ENCODE measurements around the gene PPM1J.
"Not testable (repeated sequence)": the region's sequence is repeated elsewhere in the genome, so short reads cannot be mapped to it uniquely, and the experiment has no call there.

PPM1J gene, protein sequence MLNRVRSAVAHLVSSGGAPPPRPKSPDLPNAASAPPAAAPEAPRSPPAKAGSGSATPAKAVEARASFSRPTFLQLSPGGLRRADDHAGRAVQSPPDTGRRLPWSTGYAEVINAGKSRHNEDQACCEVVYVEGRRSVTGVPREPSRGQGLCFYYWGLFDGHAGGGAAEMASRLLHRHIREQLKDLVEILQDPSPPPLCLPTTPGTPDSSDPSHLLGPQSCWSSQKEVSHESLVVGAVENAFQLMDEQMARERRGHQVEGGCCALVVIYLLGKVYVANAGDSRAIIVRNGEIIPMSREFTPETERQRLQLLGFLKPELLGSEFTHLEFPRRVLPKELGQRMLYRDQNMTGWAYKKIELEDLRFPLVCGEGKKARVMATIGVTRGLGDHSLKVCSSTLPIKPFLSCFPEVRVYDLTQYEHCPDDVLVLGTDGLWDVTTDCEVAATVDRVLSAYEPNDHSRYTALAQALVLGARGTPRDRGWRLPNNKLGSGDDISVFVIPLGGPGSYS

DNA sequence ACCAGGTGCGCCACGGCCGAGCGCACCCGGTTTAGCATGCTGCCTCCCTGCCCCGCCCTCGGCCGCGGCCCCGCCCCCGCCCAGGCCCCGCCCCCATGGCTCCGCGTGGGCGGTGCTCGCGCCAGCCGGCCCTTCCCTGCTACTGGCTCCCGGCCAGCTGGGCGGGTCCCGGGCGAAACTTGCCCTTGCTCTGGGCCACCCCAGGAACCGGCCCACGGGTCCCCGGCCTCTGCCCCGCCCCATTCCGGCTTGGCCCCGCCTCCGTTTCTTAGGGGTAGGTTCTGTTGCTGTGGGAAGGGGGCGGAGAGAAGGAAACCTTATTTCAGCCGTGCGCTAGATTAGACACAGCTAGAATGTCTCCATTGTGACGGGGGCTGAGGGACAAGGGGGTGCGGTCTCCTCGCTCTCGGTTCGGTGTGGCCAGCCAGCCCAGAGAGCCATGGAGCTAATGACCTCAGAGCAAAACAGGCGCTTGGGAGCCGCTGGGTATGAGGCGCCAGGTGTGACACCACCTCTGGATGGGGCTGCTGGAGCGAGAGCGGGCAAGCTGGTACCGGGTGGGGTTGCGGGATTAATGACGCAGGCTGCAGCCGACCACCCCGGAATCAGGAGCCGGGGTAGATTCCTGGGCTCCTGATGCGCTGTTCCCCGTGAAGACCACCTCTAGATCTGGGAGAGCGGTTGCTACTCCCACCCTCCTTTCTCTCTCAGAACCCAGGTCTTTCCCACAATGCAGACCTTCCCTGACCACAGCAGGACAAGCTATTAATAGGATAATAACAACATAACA, at the start of gene PPM1J:
TSS of gene PPM1J (minus strand) at position 69 of the 790 bp plus-strand sequence. CDS start at position 38, 31 bp downstream.
- peak; percentile 70 for DNase-seq (ENCODE audit: low read depth)
- H3K4me3 ChIP-seq (ENCODE audit: low read depth, low read length), result peak within 1 kb of the TSS; percentile 71

DNA sequence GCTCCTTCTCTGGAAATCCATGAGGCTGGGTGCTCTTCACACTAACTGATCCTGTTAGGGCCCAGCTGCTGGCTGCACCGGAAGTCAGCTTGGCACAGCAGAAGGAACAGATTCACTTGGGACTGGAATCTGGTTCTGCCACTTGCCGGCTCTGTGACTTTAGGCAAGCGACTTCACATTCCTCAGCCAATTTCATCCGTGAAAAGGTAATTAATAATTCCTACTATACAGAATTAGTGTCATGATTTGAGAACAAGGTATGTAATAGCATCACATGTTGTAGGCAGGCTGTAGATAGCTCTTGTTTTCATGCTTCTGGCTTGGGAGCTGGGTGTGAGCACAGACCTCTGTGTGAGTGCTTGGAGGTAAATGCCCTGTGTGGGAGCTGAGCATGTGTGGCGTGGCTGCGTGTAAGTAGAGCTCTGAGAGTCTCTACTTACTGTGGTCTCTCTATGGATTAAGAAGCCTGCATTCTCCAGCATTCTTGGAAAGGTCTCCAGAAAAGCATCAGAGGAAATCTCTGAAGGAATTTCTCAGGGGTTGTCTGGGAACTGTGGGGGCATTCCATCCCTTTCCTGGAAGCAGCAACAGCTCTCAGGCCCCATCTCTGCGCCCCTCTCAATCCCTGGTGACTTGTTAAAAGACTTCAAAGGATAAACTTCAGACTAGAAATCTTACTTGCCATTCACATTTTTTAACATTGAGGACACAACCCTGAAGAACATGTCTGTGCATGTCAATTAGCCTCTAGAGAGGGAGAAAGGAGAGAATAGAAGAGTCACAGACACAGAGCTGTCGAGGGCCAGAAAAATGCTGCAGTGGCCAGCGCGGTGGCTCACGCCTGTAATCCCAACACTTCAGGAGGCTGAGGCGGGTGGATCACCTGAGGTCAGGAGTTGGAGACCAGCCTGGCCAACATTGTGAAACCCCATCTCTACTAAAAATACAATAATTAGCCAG, 47.7 kb upstream of the PPM1J start:
- peak; percentile 73 for DNase-seq (ENCODE audit: low read depth)
- H3K4me3 ChIP-seq (ENCODE audit: low read depth, low read length), result no peak overlapping the region

DNA sequence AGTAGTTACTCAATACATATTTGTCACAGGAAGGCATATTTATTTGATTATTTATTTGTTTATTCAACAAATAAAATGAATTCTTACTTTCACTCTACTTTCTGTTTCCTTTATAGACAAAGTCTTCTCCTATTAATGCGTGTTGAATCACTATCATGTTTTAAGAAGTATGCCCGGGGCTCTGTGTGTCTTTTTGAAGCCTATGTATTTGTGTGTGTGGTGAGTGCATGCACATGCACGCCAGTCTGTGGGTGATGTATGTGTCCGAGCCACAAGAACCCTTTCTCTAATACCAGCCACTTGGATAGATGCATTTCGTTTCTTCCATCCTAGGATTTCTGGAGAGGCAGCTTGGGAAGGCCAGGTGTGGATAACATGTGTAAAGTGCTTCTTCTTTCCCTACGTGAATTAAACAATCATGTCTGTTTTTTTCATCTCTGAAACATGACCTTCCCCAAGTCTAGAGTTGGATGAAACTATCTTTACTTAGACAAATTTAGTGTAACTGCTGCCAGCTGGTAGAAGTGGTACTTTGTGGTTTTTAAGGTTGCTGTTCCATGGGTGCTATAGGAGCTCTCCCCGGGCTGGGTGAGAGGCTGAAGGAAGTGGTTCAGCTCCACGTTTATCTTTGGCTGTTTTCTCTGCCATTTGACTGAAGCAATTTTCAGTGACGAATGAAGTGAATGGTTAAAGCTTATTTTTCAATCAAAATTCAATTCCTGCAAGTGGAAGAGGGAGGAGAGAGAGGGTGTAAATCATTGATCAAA, 46.8 kb upstream of the PPM1J start:
- DNase-seq (ENCODE audit: low read depth), result no peak
- H3K4me3 ChIP-seq (ENCODE audit: low read depth, low read length), result no peak overlapping the region

DNA sequence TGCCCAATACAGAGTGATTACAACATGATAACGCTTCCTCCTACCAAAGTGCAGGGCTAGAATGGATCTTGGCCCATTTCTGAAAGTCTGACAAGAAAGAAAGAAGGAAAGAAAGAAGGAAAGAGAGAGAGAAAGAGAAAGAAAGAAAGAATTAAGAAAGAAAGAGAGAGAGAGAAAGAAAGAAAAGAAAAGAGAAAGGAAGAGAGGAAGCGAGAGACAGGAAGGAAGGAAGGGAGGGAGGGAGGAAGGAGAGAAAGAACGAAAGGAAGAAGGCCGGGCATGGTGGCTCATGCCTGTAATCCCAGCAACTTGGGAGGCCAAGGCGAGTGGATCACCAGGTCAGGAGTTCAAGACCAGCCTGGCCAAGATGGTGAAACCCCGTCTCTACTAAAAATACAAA, 44.1 kb upstream of the PPM1J start:
- no peak for DNase-seq (ENCODE audit: low read depth)
- no peak overlapping the region for H3K4me3 ChIP-seq (ENCODE audit: low read depth, low read length)

DNA sequence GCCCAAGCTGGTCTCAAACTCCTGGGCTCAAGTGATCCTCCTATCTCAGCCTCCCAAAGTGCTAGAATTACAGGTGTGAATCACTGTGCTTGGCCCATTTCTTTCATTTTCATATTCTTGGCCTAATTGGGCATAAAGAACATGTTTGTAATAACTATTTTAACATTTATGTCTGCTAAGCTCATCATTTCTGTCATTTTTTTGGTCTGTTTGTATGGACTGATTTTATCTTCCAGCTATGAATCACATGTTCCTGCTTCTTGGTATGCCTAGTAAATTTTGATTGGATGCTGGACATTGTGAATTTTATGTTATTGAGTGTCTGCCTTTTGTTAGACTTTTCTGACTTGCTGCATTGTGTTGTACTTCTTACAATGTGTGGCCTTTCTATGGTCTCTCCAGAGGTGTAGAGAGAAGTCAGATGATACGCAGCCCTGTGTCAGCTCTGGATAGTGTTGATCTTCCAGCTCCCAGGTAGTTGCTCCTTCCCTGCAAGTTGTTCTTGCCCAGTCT, 39.0 kb upstream of the PPM1J start:
- DNase-seq (ENCODE audit: low read depth), result no peak
- H3K4me3 ChIP-seq (ENCODE audit: low read depth, low read length), result no peak overlapping the region

DNA sequence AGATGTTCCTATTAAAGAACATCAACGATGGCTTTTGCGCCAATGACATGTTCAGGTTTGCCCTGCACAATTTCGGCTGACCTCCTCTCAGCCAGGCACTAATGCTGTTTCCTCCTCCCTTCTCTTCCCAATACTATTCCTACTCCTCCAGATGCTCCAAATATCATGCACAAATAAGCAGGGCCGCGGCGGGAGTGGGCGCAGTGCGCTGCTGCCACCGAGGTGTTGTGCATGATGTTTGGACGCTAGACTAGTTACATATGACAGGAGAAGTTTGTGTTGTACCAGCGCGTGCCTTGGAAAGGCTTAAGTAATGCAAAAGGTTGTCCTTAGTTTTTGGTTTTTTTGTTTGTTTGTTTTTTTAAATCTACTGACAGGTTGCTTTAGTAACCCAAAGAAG, 33.3 kb upstream of the PPM1J start:
- no peak for DNase-seq (ENCODE audit: low read depth)
- H3K4me3 ChIP-seq (ENCODE audit: low read depth, low read length), result no peak overlapping the region

DNA sequence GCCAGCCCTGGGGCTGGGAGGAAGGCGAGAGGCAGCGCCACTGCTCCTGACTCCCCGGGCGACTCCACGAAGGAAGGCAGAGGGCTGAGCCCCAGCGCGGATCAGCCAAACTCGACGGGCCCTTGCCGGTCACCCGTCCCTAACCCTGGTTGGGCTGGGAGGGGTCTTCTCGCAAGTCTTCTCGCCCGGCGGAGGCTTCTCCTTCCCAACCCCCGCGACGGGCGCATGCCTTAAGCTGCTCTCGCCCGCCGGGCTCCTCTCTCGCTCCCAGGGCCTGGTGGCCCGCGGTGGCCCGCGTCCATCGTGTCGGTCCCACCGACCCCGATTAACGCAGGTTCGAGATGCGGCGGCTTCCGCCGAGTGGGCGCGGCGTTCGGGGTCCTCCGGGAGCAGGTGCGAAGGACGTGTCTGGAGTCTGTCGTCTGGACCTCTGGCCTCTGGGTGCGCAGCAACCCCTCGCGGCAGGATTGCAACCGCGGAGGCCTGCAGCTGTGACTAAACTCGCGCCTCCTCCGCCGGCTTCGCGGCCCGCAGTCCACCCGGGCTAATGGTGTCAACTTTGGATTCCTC, 29.0 kb upstream of the PPM1J start:
- no peak for DNase-seq (ENCODE audit: low read depth)
- H3K4me3 ChIP-seq (ENCODE audit: low read depth, low read length), result peak overlapping the region; percentile 44

DNA sequence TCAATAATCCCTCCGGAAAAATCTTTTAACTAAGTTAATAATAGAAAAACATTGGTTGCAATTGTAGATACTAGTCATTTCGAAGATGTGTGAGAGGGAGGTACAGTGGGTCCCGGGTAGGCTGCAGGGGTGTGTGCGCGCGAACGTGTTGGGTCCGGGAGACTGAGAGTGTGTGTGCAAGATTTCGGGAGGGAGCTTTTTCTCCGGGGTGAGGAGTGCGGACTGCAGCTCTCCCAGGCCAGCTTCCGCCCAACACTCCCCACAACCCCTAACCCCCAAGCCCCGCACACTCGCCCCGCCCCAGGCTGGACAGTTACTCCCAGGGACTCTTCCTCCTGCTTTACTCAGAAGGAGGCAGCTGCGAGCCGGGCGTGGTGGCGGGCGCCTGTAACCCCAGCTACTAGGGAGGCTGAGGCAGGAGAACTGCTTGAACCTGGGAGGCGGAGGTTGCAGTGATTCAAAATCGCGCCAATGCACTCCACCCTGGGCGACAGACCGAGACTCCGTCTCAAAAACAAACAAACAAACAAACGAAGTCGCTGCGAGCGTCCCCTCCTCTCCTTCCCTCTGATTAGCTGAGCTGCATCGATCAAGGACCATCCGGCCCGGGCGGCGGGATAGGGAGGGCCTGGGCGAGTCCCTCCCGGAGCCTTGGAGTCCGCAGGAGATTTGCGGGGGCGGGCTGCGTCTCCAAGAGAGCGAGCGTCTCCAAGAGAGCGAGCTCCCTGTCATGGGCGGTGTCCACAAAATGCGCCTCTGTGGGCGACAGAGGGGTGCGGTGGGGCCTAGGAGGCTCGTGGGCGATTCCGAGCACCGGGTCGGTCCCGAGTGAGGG, 28.3 kb upstream of the PPM1J start:
- peak overlapping the region; percentile 44 for H3K4me3 ChIP-seq (ENCODE audit: low read depth, low read length)
- no peak for DNase-seq (ENCODE audit: low read depth)

DNA sequence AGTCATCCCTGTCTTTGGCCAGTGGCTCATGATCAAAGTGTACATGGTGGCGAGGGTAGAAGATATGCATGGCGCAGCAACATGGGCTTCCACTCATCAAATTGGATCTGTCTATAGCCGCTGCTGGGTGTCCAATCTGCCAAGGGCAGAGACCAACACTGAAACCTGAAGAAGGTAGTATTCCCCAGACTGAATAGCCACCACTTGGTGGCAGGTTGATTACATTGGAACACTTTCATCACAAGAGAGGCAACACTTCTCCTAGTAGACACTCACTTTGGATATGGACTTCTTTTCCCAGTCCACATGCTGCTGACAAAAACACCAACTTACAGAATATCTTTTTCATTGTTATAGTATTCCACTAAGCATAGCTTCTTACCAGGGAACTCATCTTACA, 22.4 kb upstream of the PPM1J start:
- DNase-seq (ENCODE audit: low read depth), result no peak
- no peak overlapping the region for H3K4me3 ChIP-seq (ENCODE audit: low read depth, low read length)

DNA sequence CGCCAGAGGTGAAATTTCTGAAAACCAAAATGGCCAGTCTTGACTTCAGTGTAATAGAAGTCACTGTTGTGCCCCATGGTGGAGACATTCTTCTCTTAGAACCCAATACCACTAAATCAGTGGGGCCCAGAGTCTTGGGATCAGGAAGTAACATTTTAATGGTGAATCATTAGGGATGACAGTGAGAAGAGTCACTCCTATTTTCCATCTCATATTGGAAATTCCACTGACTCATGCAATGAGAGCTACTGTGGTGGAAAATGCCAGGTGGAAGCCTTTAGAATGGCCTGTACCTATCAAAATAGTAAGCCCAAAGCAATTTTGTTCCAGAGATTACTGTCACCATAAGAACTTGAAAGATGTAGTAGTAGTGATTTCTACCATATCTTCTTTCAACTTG, 20.6 kb upstream of the PPM1J start:
- no peak overlapping the region for H3K4me3 ChIP-seq (ENCODE audit: low read depth, low read length)
- DNase-seq (ENCODE audit: low read depth), result peak; percentile 44

DNA sequence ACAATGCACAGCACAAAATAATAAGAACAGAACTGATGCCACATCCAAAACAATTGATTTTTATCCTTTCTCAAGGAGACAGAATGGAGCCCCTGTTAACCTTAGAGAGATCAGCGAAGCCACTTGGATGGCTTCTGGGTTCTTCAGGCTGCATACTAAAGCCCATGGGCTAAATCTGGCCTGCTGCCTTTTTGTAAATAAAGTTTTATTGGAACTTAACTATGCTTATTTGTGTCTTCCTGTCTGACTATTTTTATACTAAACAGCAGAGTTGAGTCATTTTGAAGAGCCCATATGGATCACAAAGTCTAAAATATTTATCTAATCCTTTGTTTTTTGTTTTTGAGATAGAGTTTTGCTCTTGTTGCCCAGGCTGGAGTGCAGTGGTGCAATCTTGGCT, 16.3 kb upstream of the PPM1J start:
- H3K4me3 ChIP-seq (ENCODE audit: low read depth, low read length), result no peak overlapping the region
- no peak for DNase-seq (ENCODE audit: low read depth)

DNA sequence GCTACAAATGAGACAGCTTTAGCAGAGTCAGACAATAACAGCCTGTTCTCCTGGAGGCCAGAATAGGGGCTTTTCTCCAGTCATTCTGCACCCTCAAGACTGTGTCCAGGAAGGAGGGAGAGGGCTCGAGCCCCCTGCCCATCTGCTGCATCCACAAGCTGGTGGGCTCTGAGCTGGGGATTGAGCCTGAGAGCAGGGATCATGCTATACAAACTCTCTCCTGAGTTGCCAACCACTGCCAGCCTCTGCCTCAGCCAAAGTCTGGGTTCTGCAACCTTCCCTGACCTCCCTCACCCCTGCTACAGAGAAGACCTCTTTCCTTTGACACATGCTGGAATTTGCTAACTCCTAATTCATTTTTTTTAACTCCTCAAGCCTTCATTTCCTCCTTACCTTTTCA, 14.8 kb upstream of the PPM1J start:
- DNase-seq (ENCODE audit: low read depth), result no peak
- no peak overlapping the region for H3K4me3 ChIP-seq (ENCODE audit: low read depth, low read length)

DNA sequence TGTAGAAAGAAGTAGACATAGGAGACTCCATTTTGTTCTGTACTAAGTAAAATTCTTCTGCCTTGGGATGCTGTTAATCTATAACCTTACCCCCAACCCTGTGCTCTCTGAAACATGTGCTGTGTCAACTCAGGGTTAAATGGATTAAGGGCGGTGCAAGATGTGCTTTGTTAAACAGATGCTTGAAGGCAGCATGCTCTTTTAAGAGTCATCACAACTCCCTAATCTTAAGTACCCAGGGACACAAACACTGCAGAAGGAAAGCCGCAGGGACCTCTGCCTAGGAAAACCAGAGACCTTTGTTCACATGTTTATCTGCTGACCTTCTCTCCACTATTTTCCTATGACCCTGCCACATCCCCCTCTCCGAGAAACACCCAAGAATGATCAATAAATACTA, 13.9 kb upstream of the PPM1J start:
- not testable (repeated sequence) for DNase-seq (ENCODE audit: low read depth)

DNA sequence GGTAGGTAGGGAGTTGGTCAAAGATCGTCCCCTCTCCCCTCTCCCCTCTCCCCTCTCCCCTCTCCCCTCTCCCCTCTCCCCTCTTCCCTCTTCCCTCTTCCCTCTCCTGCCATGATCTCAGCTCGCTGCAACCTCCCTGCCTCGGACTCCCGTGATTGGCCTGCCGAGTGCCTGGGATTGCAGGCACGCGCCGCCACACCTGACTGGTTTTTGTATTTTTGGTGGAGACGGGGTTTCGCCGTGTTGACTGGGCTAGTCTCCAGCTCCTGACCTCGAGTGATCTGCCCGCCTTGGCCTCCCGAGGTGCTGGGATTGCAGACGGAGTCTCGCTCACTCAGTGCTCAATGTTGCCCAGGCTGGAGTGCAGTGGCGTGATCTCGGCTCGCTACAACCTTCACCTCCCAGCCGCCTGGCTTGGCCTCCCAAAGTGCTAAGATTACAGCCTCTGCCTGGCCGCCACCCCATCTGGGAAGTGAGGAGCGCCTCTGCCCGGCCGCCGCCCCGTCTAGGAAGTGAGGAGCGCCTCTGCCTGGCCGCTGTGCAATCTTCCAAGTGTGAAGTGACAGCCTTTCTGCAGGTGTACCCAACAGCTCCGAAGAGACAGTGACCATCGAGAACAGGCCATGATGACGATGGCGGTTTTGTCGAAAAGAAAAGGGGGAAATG, 13.3 kb upstream of the PPM1J start:
- DNase-seq (ENCODE audit: low read depth); H3K4me3 ChIP-seq (ENCODE audit: low read depth, low read length): not testable (repeated sequence)

More for the DNA sequence above, 13.9 kb upstream of the PPM1J start:
- H3K4me3 ChIP-seq (ENCODE audit: low read depth, low read length), result not testable (repeated sequence)

DNA sequence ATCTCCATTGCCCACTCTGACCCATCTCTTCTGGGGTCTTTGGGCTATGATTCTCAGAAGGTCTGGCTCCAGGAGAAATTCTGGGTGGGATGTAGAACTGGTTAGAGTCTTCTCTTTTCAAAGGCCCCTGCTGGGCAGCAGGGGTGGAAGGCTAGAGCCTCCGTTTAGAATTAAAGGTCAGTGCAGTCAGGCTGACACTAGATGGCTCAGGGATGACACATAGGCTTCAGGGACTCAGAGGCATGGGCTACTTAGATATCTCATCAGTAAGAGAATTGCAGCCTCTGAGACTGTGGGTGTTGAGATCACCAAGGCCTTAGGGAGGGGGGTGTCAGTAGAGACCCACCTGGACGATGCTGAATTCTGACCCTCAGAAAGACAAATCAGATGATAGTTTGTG, 12.6 kb upstream of the PPM1J start:
- H3K4me3 ChIP-seq (ENCODE audit: low read depth, low read length), result no peak overlapping the region

DNA sequence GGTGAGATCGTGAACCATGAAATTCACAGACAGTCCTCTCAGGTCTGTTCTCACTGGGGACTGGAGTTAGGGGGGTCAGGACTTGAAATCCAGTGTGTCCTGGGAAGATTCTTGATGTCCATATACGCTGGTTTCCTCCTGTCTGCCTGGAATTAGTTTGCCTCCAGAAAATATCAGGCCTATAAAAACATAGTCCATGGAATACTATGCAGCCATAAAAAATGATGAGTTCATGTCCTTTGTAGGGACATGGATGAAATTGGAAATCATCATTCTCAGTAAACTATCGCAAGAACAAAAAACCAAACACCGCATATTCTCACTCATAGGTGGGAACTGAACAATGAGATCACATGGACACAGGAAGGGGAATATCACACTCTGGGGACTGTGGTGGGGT, 9.1 kb upstream of the PPM1J start:
- H3K4me3 ChIP-seq (ENCODE audit: low read depth, low read length); DNase-seq (ENCODE audit: low read depth): not testable (repeated sequence)

More for the DNA sequence above, 12.6 kb upstream of the PPM1J start:
- DNase-seq (ENCODE audit: low read depth), result no peak

DNA sequence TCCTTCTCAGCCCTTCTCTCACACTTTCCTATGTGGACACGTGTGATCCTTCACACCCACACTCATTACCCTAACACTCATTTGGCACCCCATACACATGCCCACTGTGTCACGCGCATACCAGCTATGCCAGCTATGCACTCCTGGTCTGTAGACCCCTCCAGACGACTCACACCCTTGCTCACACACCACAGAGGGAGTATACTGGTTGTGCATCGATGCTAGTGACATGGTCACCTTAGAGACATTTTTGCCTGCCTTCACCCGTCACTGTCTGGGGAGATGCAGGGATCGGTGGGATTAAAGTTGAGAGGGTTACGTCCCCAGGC, 8.3 kb upstream of the PPM1J start:
- H3K4me3 ChIP-seq (ENCODE audit: low read depth, low read length), result no peak overlapping the region

More for the DNA sequence above, 8.3 kb upstream of the PPM1J start:
- DNase-seq (ENCODE audit: low read depth), result no peak
